BJ (cell line): ENCODE data around the gene RIMKLB. TPM values are rescaled to one million over a fixed set of nuclear protein-coding genes. Genes with fewer than 3 reads are reported as not detected.

Experiments used
- CTCF ChIA-PET: fragments of 350-600 bp; formaldehyde crosslinking; extraction: SDS; loops from one replicate; lab custom pipeline; 2021; ENCODE audit warnings: antibody characterized with exemption, inconsistent platforms; lab: Yijun Ruan, JAX
- POLR2A ChIA-PET: fragments of 300-600 bp; sonication (Branson Sonifier 250); formaldehyde crosslinking; extraction: SDS; loops from one replicate; lab custom pipeline; 2021; ENCODE audit warnings: antibody characterized with exemption; lab: Charles Lee
- DNase-seq: peaks from one replicate; pipeline ENCODE4 v3.0.0-alpha.2; 2011; ENCODE audit warnings: low read depth
- H3K27me3 ChIP-seq: 2 replicates; pipeline ENCODE4 v1.6.0; 2011; ENCODE audit warnings: low read length; ENCODE audit not compliant: control insufficient read depth, insufficient read depth
- H3K36me3 ChIP-seq: 2 replicates; pipeline ENCODE4 v1.5.1; 2011; ENCODE audit warnings: low read length; ENCODE audit not compliant: control insufficient read depth, insufficient read depth
- H3K4me3 ChIP-seq: 2 replicates; pipeline ENCODE4 v1.5.1; 2011; ENCODE audit warnings: low read depth, mild to moderate bottlenecking, control low read depth, low read length
- polyA plus RNA-seq: library from polyadenylated mRNA; depleted of rRNA; stranded (reverse); fragments of >200 nt; gene quantifications from 2 replicates; pipeline ENCODE4 v1.2.3, GENCODE V29; 2011
- TF ChIP-seq, protein P1 (sequence below): IDR thresholded peaks from 2 replicates; pipeline ENCODE4 v1.5.1; 2011; ENCODE audit warnings: low read depth, mild to moderate bottlenecking, control low read depth, inconsistent platforms, low read length, moderate library complexity; ENCODE audit not compliant: insufficient read depth

Gene RIMKLB
- polyA plus RNA-seq, 1 experiment = 9.7 TPM

- Histone ChIP-seq H3K4me3 (peak overlapping the region; percentile 97), H3K36me3 (no peaks in the 10 kb centered on the region), H3K27me3 (no peaks in the 10 kb centered on the region)
- DNase-seq = no peak
- ChIA-PET CTCF (interaction anchor here (1.1 kb wide), 1 partner anchor 12 kb away, joined by 3 read pairs; no protein-coding TSS in a partner anchor), POLR2A (no interaction called here)
- TF ChIP-seq, protein P1, sequence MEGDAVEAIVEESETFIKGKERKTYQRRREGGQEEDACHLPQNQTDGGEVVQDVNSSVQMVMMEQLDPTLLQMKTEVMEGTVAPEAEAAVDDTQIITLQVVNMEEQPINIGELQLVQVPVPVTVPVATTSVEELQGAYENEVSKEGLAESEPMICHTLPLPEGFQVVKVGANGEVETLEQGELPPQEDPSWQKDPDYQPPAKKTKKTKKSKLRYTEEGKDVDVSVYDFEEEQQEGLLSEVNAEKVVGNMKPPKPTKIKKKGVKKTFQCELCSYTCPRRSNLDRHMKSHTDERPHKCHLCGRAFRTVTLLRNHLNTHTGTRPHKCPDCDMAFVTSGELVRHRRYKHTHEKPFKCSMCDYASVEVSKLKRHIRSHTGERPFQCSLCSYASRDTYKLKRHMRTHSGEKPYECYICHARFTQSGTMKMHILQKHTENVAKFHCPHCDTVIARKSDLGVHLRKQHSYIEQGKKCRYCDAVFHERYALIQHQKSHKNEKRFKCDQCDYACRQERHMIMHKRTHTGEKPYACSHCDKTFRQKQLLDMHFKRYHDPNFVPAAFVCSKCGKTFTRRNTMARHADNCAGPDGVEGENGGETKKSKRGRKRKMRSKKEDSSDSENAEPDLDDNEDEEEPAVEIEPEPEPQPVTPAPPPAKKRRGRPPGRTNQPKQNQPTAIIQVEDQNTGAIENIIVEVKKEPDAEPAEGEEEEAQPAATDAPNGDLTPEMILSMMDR = no peak
Measured at GRCh38 chr12:8696442-8697090, 1.2 kb upstream of the RIMKLB start.

DNA sequence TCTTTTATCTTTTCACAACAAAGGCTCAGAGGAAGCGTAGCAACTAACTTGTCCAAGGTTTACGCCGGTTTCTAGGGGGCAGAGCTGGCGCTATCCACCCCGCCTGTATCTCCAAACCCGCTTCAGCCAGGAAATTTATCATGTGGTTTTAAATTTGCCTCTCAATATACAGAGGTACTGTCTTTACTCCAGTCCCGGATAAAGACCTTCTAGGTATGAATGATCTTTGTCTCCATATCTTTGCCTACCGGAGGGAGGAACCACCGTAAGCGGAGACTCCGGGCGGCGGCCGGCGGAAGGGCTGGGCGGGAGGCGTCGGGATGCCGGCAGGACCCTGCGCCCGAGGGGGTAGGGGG lies 693 bp upstream of the RIMKLB start:
- Histone ChIP-seq H3K4me3 (peak overlapping the region; percentile 97), H3K36me3 (no peaks in the 10 kb centered on the region), H3K27me3 (no peaks in the 10 kb centered on the region)
- TF ChIP-seq, protein P1 = no peak
- DNase-seq = no peak
- ChIA-PET CTCF (interaction anchor here (1.1 to 1.2 kb wide), 2 partner anchors 13 to 15 kb away, joined by 3 read pairs; no protein-coding TSS in a partner anchor), POLR2A (no interaction called here)

DNA sequence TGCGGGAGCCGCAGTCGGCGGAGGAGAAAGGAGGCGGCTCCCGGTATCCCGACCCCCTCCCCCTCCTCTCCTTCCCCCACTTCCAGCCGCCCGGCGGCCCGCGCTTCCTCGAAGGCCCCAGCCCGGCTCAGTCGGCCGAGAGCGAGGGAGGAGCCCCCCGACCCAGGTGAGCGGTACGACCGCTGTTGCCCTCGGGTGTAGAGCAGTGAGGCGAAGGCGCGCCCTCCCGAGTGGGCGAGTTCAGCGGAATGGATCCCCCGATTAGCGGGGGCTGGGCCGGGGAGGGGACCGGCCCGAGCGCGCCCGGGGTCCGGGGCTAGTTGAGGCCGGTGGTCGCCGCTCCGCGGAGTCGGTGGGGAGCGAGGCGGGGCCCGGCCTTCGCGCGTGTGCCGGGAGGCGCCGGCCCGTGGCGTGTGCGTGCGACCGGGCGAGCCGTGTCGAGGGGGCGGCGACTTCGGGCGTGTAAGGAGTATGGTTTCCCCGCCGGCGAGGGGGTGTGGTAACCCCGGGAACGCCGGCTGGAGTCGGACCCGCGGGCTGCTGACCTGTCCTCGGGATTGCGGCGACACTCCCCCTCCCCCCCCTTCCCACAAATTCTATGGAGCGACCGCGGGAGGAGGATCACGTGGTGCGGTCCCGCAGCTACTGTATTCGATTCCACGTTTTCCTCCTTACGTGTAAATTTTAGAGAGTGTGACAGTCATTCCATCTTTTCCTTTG lies 501 bp downstream of the RIMKLB start:
- H3K36me3 ChIP-seq = no peaks in the 10 kb centered on the region
- ChIA-PET CTCF (interaction anchor here (1.2 kb wide), 1 partner anchor 16 kb away, joined by 3 read pairs; no protein-coding TSS in a partner anchor), POLR2A (no interaction called here)
- H3K27me3 ChIP-seq = no peaks in the 10 kb centered on the region
- no peak for DNase-seq
- TF ChIP-seq, protein P1 = no peak
- H3K4me3 ChIP-seq = peak overlapping the region; percentile 97

DNA sequence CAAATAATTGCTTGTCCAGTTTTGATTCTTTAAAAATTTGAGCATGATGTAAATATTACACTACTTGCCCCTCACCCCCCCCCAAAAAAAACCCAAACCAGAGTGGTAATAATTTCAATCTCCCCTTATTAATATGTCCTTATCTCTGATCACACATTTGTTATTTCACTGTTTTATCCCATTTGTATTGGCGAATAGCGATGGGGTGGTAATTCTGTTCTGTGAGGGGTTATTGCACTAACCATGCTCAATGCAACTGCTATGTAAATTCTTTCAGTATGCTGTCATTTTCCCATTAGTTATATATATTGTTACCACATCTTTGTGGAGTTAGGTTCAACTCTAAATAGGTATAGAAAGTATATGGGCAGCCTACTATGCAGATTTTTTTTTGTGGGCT lies 1.1 kb downstream of the RIMKLB start:
- H3K4me3 ChIP-seq = peak overlapping the region; percentile 97
- TF ChIP-seq, protein P1 = no peak
- ChIA-PET POLR2A (no interaction called here), CTCF (no interaction called here)
- no peak for DNase-seq
- no peaks in the 10 kb centered on the region for H3K27me3 ChIP-seq
- no peaks in the 10 kb centered on the region for H3K36me3 ChIP-seq

DNA sequence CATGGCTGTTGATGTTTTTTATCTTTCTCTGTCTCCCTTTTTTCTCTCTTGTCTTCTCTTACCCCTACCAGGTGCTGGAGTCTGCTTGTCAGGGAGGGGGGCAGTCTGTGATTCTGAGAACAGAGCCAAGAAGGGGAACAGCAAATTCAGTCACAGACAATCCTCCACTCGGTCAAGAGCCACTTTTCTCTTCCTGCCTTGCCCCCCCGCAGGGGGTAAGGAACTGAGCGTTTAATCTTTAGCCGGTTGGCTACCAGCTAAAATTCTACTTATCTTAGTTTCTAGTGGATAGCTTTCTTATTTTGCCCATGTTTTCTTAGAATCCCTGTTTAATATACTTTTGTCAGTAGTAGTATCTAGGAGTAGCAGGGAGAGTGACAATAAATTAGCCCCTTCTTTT lies 1.9 kb downstream of the RIMKLB start:
- no peak overlapping the region for H3K4me3 ChIP-seq
- no peaks in the 10 kb centered on the region for H3K27me3 ChIP-seq
- TF ChIP-seq, protein P1 = no peak
- no peak for DNase-seq
- POLR2A ChIA-PET = no interaction called here
- H3K36me3 ChIP-seq = no peaks in the 10 kb centered on the region
- CTCF ChIA-PET = interaction anchor here (2.9 kb wide), 1 partner anchor 190 kb away, joined by 11 read pairs; no protein-coding TSS in a partner anchor
